Memory B cell (primary cell): ENCODE results near the gene MIER2.

ENCODE experiments used
- ATAC-seq: fragments of 150-1000 bp; cut with Tn5 transposase; 2 replicates; pipeline ENCODE4 v1.10.0; 2021; ENCODE audit warnings: low read depth, mild to moderate bottlenecking, moderate library complexity
- DNase-seq, 2 donors: peaks; one replicate each; pipeline ENCODE4 v3.0.0; 2022; ENCODE audit warnings: low spot score in 2 of 2
- H3K27ac Mint-ChIP-seq: one replicate; pipeline ENCODE4 v1.8.0; 2022; ENCODE audit warnings: mild to moderate bottlenecking, moderate library complexity, mixed read lengths
- H3K27me3 Mint-ChIP-seq: one replicate; pipeline ENCODE4 v1.8.0; 2022; ENCODE audit warnings: mixed read lengths
- H3K36me3 Mint-ChIP-seq: one replicate; pipeline ENCODE4 v1.8.0; 2022; ENCODE audit warnings: mild to moderate bottlenecking, mixed read lengths
- H3K4me1 Mint-ChIP-seq: one replicate; pipeline ENCODE4 v1.8.0; 2022; ENCODE audit warnings: mixed read lengths
- H3K4me3 Mint-ChIP-seq: one replicate; pipeline ENCODE4 v1.8.0; 2022; ENCODE audit warnings: mild to moderate bottlenecking, moderate library complexity, mixed read lengths
- H3K9me3 Mint-ChIP-seq: one replicate; pipeline ENCODE4 v1.8.0; 2022; ENCODE audit warnings: mixed read lengths

Gene MIER2

GRCh38 chr19:290372-291005 lies 54.1 kb downstream of the MIER2 start:
- Mint-ChIP-seq H3K27me3 (peaks cover 22% of the 10 kb centered on the region), H3K4me1 (peaks cover 2% of the 10 kb centered on the region), H3K36me3 (no peaks in the 10 kb centered on the region), H3K27ac (no peak overlapping the region), H3K9me3 (no peaks in the 10 kb centered on the region), H3K4me3 (no peak overlapping the region)
- no peak for ATAC-seq
- DNase-seq = no peak

- no peak overlapping the region for H3K27ac Mint-ChIP-seq
- no peaks in the 10 kb centered on the region for H3K36me3 Mint-ChIP-seq
- peaks cover 2% of the 10 kb centered on the region for H3K4me1 Mint-ChIP-seq
- no peaks in the 10 kb centered on the region for H3K9me3 Mint-ChIP-seq
- H3K27me3 Mint-ChIP-seq = peaks cover 22% of the 10 kb centered on the region
- no peak overlapping the region for H3K4me3 Mint-ChIP-seq
- no peak for DNase-seq
- ATAC-seq = peak; percentile 61
These were observed 54.8 kb downstream of the MIER2 start for GRCh38 chr19:289651-290371.

- Mint-ChIP-seq H3K36me3 (no peaks in the 10 kb centered on the region), H3K4me3 (no peak overlapping the region), H3K9me3 (no peaks in the 10 kb centered on the region), H3K4me1 (no peaks in the 10 kb centered on the region), H3K27me3 (peaks cover 16% of the 10 kb centered on the region), H3K27ac (no peak overlapping the region)
- no peak for ATAC-seq
- DNase-seq = no peak
These were observed 55.7 kb downstream of the MIER2 start for GRCh38 chr19:288911-289310.

- Mint-ChIP-seq H3K27ac (no peak overlapping the region), H3K36me3 (no peaks in the 10 kb centered on the region), H3K4me1 (no peaks in the 10 kb centered on the region), H3K27me3 (peaks cover 10% of the 10 kb centered on the region), H3K9me3 (no peaks in the 10 kb centered on the region), H3K4me3 (no peak overlapping the region)
- ATAC-seq (no peak), DNase-seq (no peak)
These were observed 57.2 kb downstream of the MIER2 start for GRCh38 chr19:287381-287871.

GRCh38 chr19:283395-283794 lies 61.2 kb downstream of the MIER2 start:
- H3K9me3 Mint-ChIP-seq = no peaks in the 10 kb centered on the region
- DNase-seq (no peak), ATAC-seq (no peak)
- no peak overlapping the region for H3K4me3 Mint-ChIP-seq
- H3K36me3 Mint-ChIP-seq = no peaks in the 10 kb centered on the region
- H3K4me1 Mint-ChIP-seq = no peaks in the 10 kb centered on the region
- H3K27me3 Mint-ChIP-seq = peaks cover 15% of the 10 kb centered on the region
- no peak overlapping the region for H3K27ac Mint-ChIP-seq

- ATAC-seq (no peak), DNase-seq (no peak)
- Mint-ChIP-seq H3K27me3 (peaks cover 12% of the 10 kb centered on the region), H3K4me3 (no peak overlapping the region), H3K27ac (no peak overlapping the region), H3K4me1 (no peaks in the 10 kb centered on the region), H3K9me3 (no peaks in the 10 kb centered on the region), H3K36me3 (no peaks in the 10 kb centered on the region)
These were observed 62.1 kb downstream of the MIER2 start for GRCh38 chr19:282501-282900.

GRCh38 chr19:281992-282391 lies 62.6 kb downstream of the MIER2 start:
- H3K36me3 Mint-ChIP-seq = no peaks in the 10 kb centered on the region
- no peaks in the 10 kb centered on the region for H3K4me1 Mint-ChIP-seq
- no peaks in the 10 kb centered on the region for H3K9me3 Mint-ChIP-seq
- H3K4me3 Mint-ChIP-seq = no peak overlapping the region
- DNase-seq (no peak), ATAC-seq (no peak)
- no peak overlapping the region for H3K27ac Mint-ChIP-seq
- peaks cover 15% of the 10 kb centered on the region for H3K27me3 Mint-ChIP-seq

GRCh38 chr19:281156-281853 lies 63.3 kb downstream of the MIER2 start:
- H3K4me3 Mint-ChIP-seq = no peak overlapping the region
- no peak overlapping the region for H3K27ac Mint-ChIP-seq
- H3K4me1 Mint-ChIP-seq = no peaks in the 10 kb centered on the region

GRCh38 chr19:280541-281009 lies 64.0 kb downstream of the MIER2 start:
- Mint-ChIP-seq H3K27me3 (peaks cover 17% of the 10 kb centered on the region), H3K4me1 (no peaks in the 10 kb centered on the region), H3K4me3 (no peak overlapping the region), H3K27ac (no peak overlapping the region), H3K9me3 (no peaks in the 10 kb centered on the region), H3K36me3 (no peaks in the 10 kb centered on the region)
- ATAC-seq = no peak
- no peak for DNase-seq

More at GRCh38 chr19:281156-281853, 63.3 kb downstream of the MIER2 start:
- H3K36me3 Mint-ChIP-seq = no peaks in the 10 kb centered on the region
- DNase-seq (no peak), ATAC-seq (no peak)
- no peaks in the 10 kb centered on the region for H3K9me3 Mint-ChIP-seq
- H3K27me3 Mint-ChIP-seq = peaks cover 17% of the 10 kb centered on the region

- Mint-ChIP-seq H3K27ac (no peak overlapping the region), H3K27me3 (peaks cover 19% of the 10 kb centered on the region)
- no peak for DNase-seq
These were observed 64.9 kb downstream of the MIER2 start for GRCh38 chr19:279656-280055.

GRCh38 chr19:279231-279630 lies 65.4 kb downstream of the MIER2 start:
- H3K27me3 Mint-ChIP-seq = peaks cover 19% of the 10 kb centered on the region
- DNase-seq (no peak), ATAC-seq (no peak)
- H3K4me3 Mint-ChIP-seq = no peak overlapping the region
- H3K9me3 Mint-ChIP-seq = peaks cover 2% of the 10 kb centered on the region
- no peak overlapping the region for H3K27ac Mint-ChIP-seq
- H3K36me3 Mint-ChIP-seq = no peaks in the 10 kb centered on the region
- no peaks in the 10 kb centered on the region for H3K4me1 Mint-ChIP-seq

More at GRCh38 chr19:279656-280055, 64.9 kb downstream of the MIER2 start:
- ATAC-seq = no peak
- H3K9me3 Mint-ChIP-seq = peaks cover 2% of the 10 kb centered on the region
- no peaks in the 10 kb centered on the region for H3K36me3 Mint-ChIP-seq
- no peak overlapping the region for H3K4me3 Mint-ChIP-seq
- H3K4me1 Mint-ChIP-seq = no peaks in the 10 kb centered on the region

GRCh38 chr19:277581-278165 lies 66.9 kb downstream of the MIER2 start:
- Mint-ChIP-seq H3K36me3 (no peaks in the 10 kb centered on the region), H3K4me3 (no peak overlapping the region), H3K9me3 (peaks cover 2% of the 10 kb centered on the region), H3K4me1 (no peaks in the 10 kb centered on the region), H3K27ac (no peak overlapping the region), H3K27me3 (peaks cover 19% of the 10 kb centered on the region)
- ATAC-seq (no peak), DNase-seq (no peak)

- H3K36me3 Mint-ChIP-seq = no peaks in the 10 kb centered on the region
- no peak for ATAC-seq
These were observed 67.5 kb downstream of the MIER2 start for GRCh38 chr19:277131-277530.

More at GRCh38 chr19:277131-277530, 67.5 kb downstream of the MIER2 start:
- H3K27ac Mint-ChIP-seq = no peak overlapping the region
- no peak for DNase-seq
- H3K4me3 Mint-ChIP-seq = no peak overlapping the region
- peaks cover 19% of the 10 kb centered on the region for H3K27me3 Mint-ChIP-seq
- H3K9me3 Mint-ChIP-seq = peaks cover 2% of the 10 kb centered on the region
- no peaks in the 10 kb centered on the region for H3K4me1 Mint-ChIP-seq
